KOPT-K1 (cell line): ENCODE data around the gene IL16.

Source experiments
- H3K27ac ChIP-seq: fragments of 200-600 bp; sonication (generic); 2 replicates; pipeline ENCODE4 v1.5.1; 2016; ENCODE audit warnings: antibody characterized with exemption, mild to moderate bottlenecking, low read depth, low read length; ENCODE audit not compliant: poor library complexity, severe bottlenecking
- H3K36me3 ChIP-seq: fragments of 200-600 bp; sonication (generic); 2 replicates; pipeline ENCODE4 v1.5.1; 2017; ENCODE audit warnings: antibody characterized with exemption, mild to moderate bottlenecking, low read length, moderate library complexity; ENCODE audit not compliant: insufficient read depth
- H3K9me3 ChIP-seq: fragments of 200-600 bp; sonication (generic); 2 replicates; pipeline ENCODE4 v1.5.1; 2017; ENCODE audit warnings: antibody characterized with exemption, low read length, mild to moderate bottlenecking; ENCODE audit not compliant: insufficient read depth, poor library complexity, severe bottlenecking

The IL16 gene

DNA sequence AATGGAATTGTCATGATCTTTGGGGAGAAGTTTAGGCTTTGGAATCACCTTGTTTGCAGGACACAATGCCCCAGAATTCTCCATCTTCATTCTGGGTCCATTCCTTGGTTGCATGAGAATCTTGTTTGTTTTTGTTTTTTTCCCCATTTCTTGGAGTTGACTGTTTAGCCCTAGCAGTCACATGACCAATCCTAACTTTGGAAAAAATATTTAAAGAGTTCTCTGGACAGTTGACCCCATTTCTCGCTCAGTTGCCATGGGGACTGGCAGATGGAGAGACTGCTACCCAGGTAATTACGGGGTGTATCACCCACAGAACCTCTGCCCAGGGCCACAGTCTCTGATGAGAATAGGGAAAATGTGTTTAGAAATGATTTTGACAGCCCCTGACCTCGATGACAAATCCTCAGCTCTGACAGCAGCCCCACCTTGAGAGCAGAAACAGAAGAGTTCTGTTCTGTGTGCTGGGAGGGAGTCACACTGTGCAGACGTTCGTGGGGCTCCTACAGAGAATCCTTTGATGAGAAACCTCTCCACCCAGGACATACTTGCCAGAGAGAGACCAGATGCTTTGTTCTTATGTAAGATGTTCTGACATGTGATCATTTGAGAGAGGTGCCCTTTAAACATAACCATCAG is 57.7 kb downstream of the IL16 start:
- Histone ChIP-seq H3K36me3 (no peaks in the 10 kb centered on the region), H3K9me3 (no peaks in the 10 kb centered on the region), H3K27ac (no peak overlapping the region)

DNA sequence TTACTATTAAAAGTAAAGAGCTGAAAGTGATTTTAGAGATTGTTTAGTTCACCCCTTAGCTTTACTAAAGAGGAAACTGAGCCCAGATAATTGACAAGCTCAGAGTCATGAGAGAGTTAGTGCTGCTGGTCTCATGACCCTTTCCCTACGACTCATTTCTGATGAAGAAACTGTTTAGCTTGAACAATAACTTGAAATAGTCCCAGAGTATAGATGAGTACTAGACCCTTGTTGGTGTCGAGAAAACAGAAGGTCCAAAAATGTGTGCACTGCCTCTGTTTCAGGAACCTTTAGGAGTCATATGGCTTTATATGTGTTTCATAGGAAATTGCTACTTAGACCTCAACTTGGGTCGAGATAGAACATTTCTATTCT is 58.2 kb downstream of the IL16 start:
- Histone ChIP-seq H3K9me3 (no peaks in the 10 kb centered on the region), H3K36me3 (no peaks in the 10 kb centered on the region), H3K27ac (no peak overlapping the region)

DNA sequence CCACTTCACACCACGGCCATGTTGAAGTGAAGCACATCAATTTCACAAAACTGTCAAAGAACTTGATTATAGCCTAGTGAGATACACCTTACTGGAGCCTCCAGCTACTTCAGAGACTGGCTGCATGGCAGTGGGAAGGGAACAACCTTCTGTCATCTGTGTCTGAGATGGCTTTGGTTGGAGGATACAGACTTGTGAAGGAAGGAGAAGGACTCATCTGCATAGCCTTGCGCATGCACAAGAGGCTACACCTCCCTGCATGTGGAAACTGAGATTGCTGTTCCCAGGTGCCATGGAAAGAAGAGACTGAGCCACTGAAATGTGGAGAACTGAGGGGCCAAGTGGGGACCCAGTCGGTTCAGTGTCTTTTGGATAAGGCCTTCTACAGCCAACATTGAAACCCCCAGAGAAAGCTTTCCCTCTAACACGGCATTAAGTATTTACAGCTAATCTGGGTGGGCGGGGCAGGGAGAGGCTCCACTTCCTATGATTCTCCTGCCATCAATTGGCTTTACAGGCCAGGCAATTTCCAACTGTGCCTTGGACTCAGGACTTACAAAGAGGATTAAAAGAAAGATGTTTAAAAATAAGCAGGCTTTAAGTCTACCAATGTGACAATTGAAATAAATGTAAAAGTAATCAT is 58.8 kb downstream of the IL16 start:
- Histone ChIP-seq H3K27ac (no peak overlapping the region), H3K36me3 (no peaks in the 10 kb centered on the region), H3K9me3 (no peaks in the 10 kb centered on the region)

DNA sequence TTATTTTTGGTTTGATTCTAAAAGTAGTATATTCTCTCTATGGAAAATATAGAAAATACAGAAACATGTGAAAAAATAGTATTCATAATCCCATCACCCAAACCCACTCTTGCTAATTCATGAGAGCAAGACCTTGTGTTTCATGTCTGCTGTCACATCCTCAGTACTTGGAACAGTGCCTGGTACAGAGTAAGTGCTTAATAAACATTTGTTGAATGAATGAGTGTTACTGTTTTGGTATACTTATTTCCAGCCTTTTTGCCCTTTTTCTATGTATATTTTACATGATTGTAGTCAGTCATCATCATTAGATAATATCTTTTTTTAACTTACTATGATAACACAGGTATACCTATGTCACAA is 59.3 kb downstream of the IL16 start:
- Histone ChIP-seq H3K9me3 (no peaks in the 10 kb centered on the region), H3K36me3 (no peaks in the 10 kb centered on the region), H3K27ac (no peak overlapping the region)

DNA sequence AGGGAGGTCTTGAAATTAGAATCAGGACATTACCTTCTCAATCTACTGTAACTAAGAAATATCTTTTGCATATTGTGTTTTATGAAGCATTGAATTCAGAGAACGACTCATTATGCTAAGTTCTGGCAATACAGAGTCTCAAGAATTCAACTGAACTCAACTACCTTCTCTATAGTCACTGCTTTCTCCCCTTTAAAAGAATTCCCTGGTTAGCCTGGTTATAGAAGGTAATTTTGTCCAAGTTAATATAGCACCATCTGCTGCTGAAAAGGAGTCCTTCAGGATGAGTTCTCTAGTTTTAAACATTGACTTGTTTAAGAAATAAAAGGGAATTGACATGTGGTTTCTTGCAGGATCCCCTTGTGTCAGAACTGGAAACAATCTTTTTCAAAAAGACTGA is 60.2 kb downstream of the IL16 start:
- Histone ChIP-seq H3K9me3 (no peaks in the 10 kb centered on the region), H3K36me3 (no peaks in the 10 kb centered on the region), H3K27ac (no peak overlapping the region)

DNA sequence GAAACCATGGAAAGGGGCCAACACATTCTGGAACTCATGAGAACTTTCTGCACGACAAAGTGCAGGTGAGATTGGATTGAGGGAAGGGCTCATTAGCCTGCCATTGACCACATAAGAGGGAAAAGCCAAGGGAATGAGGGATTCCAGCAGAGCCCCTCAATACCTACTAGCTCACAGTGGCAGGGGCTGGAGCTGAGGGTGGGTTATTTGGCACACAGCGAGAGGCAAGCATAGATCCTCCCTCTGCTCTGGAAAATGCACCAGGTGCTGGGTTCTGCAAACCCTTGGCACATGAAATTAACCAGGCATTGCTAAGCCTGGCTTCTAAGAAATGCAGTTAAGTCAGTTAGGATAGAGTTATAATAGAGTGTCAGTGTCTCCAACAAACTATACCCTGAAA is 60.8 kb downstream of the IL16 start:
- no peaks in the 10 kb centered on the region for H3K36me3 ChIP-seq
- no peaks in the 10 kb centered on the region for H3K9me3 ChIP-seq
- H3K27ac ChIP-seq, result no peak overlapping the region

DNA sequence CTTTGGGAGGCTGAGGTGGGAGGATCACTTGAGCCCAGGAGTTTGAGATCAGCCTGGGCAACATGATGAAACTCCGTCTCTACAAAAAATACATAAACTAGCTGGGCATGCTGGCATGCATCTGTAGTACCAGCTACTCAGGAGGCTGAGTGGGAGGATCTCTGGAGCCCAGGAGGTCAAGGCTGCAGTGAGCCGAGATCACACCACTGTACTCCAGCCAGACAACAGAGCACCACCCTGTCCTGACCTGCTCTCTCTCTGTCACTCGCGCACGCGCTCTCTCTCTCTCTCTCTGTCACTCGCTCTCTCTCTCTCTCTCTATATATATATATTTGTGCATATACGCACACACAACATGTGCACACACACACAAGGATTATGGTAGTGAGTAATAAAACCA is 61.8 kb downstream of the IL16 start:
- H3K36me3 ChIP-seq, result no peaks in the 10 kb centered on the region
- no peaks in the 10 kb centered on the region for H3K9me3 ChIP-seq
- no peak overlapping the region for H3K27ac ChIP-seq

DNA sequence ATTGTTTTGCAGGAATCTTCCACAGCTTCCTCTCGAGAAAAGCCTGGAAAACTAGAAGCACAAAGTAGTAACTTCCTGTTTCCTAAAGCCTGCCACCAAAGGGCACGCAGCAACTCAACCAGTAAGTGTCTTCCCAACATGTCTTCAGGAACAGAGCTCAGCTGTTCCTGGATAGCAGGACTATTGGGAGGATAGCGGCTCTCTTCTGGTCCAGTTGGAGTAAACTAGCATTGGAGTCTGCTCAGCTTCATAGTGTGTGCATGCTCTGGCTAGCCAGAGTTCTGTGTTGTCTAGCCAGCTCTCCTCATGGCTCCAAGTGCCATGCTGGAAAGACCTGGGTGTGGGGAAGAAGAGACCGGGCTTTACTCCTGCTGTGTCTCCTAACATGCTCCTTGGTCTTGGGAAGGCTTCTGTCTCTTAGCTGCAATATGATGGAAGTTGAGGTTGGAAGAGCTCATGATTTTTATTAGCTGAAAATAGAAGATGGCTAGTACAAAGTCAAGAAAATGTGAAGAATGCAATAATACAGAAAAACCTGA is 63.1 kb downstream of the IL16 start:
- no peak overlapping the region for H3K27ac ChIP-seq
- no peaks in the 10 kb centered on the region for H3K36me3 ChIP-seq
- no peaks in the 10 kb centered on the region for H3K9me3 ChIP-seq

DNA sequence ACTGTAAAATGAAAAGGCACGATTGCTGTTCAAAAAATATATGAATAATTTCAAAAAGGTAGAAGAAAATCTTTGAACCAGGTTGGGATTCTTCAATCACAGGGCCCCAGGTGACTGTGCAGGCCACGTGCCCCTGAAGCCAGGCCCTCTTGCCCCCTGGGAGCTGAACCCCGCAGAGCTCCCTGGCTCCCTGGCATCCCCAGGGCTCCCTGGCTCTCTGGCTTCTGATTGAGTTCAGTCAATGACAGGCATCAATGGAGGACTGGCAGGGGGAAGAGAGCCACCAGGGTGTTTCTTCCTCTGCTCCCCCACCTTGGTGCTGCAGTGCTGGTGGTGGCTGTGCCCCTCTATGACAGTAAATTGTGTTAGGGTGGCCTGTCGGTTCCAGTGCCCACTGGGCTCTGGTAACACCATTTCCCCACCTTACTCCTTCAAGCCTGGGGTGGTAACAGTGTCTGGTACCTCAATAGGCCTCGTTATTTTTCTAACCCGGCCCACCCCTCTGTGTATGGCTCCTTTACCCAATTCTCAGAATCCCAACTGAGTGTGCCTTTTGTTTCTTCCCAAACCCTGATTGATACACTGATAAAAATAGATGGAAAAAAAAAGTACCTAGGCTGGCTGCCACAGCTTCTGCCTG is 64.6 kb downstream of the IL16 start:
- no peak overlapping the region for H3K27ac ChIP-seq
- no peaks in the 10 kb centered on the region for H3K36me3 ChIP-seq
- no peaks in the 10 kb centered on the region for H3K9me3 ChIP-seq

DNA sequence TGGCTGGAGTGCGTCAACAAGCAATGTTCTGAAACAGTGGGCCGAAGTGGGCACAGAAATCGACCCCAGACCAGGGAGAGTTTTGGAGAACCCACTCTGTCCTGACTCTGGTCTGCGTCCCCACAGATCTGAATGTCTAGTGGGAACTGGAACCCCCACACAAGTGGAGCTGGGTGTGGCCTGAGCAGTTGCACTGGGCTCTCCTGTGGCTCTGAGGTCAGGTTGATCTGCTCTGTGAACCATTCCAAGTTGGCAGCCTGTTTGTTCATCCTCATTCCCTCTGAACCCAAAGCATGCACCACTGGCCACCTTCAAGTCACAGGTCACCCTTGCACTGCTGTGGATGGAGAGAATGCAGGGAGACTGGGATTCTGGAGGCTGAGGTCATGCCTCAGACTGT is 66.8 kb downstream of the IL16 start:
- no peaks in the 10 kb centered on the region for H3K36me3 ChIP-seq
- no peaks in the 10 kb centered on the region for H3K9me3 ChIP-seq
- H3K27ac ChIP-seq, result no peak overlapping the region

DNA sequence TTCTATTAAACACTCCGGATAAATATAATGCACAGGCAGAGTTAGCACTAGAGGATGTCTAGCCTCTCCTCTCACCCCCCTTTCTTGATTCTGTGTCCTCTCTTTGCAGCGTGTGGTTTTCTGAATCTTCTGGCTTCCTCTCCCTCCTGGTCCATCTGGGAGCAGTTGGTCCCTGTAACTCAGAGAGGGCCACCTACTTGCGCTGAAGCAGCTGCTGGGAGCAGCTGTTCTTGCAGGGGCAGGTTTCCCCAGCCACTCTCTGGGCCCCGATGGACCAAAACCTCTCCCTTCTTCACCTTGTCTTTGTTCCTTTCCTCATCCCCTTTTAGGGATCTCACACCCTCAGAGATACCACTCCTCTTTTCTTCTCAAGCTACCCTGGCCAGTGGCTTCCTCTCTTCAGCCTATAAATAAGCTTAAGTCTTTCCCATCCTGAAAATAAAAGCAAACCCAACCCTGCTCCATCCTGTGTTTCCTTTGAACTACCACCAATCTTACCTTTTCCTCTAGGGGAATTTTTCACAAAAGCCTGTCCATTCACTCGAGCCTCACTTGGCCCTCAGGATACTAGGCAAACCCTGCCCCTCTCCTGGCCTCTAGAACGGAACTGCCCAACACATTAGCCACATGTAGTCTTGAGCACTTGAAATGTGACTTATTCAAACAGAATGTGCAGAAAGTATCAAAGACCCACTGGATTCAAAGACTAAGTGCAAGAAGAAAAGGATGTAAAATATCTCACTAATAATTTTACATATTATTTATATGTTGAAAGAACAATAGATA is 67.6 kb downstream of the IL16 start:
- H3K36me3 ChIP-seq, result no peaks in the 10 kb centered on the region
- H3K9me3 ChIP-seq, result no peaks in the 10 kb centered on the region
- no peak overlapping the region for H3K27ac ChIP-seq

DNA sequence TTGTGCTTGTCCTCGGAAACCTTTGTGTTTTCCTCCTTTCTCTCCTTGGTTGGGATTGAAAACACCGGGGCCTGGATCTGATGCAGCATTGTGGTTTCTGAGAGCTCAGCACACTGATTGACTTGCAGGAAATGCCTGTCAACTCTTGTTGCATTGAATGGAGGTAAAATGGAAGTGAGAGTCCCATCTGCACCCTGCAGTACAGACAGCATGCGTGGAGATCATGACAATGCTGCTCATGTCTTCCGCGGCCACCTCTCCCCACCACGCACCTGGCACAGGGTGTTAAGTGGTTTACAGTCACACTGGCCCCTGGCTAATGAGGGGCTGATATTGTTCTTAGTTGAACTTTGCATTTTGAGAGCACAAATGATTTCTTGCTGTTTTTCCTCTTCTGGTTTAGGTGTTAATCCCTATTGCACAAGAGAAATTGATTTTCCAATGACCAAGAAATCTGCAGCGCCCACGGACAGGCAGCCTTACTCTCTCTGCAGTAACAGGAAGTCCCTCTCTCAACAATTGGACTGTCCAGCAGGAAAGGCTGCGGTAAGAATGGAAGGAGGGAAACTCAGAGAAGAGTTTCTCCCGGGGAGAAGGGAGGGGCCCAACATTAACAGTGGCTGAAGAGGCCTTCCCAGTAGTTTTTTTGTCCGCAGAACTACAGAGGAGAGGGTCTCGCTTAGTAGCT is 68.7 kb downstream of the IL16 start:
- no peak overlapping the region for H3K27ac ChIP-seq
- no peaks in the 10 kb centered on the region for H3K9me3 ChIP-seq

DNA sequence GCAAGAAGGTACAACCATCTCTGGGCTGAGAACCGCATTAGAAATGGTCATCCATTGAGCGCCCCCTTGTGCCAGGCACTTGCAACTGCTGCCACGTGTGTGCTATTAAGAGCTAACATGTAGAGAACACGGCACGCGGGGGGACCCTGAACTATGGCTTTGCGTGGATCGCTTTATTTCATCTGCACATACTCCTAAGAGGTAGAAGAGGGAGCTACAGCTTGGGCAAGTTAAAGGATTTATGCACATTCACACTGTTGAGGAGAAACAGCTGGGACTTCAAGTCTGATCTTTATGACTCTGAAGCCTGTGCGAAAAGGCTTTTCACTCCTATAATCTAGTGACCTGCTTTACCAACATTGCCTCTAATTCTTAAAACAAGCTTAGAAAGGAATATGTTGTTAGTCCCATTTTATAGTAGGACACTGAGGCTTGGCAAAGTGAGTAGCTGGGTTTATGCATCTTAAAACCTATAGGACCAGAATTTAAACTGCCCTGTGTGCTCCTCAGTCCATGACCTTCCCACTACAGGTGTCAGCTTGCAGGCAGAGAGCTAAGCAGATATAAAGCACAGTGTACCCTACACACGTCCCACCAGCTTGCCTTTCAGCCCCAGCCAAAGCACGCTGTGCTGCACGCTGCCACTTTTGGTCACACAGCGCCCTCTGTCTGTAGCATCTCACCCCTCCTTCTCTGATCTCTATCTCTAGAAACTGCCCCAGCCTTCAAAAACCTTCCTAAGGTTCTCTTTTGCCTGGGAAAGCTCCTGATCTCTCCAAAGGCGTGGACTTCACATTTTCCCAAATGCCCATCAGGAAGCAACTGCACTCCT is 69.5 kb downstream of the IL16 start:
- H3K9me3 ChIP-seq, result no peaks in the 10 kb centered on the region
- no peaks in the 10 kb centered on the region for H3K36me3 ChIP-seq
- no peak overlapping the region for H3K27ac ChIP-seq

More for the DNA sequence above, 68.7 kb downstream of the IL16 start:
- no peaks in the 10 kb centered on the region for H3K36me3 ChIP-seq

DNA sequence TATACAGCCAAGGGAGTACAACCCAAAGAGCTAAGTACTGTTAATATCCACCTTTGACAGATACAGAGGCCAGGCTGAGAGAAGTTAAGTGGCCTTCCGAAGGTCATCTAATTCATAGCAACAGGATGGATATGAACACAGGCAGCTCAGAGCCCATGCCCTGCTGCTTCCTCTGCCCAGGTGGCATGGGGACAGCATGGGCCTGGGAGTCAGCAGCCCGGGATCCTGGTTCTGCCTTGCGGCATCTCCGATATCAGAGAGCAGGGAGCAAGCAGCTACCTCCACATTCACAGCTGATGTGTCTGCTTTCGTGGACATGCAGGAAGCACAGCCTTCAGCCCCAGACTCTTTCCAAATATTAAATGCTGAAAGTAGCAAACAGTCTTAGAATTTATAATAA is 71.7 kb downstream of the IL16 start:
- Histone ChIP-seq H3K27ac (no peak overlapping the region), H3K36me3 (no peaks in the 10 kb centered on the region), H3K9me3 (no peaks in the 10 kb centered on the region)
